NCI-H1092 (cell line): Measurements from ENCODE around the gene RSL24D1.
"Not testable (repeated sequence)": the region's sequence is repeated elsewhere in the genome, so short reads cannot be mapped to it uniquely, and the experiment has no call there.

ENCODE experiments used
- DNase-seq: peaks from one replicate; lab custom pipeline; 2025; lab: John Stamatoyannopoulos, UW

The RSL24D1 gene

GRCh38 chr15:55204464-55204863 is 7.7 kb upstream of the RSL24D1 start:
- DNase-seq: no peak

GRCh38 chr15:55202206-55202605 is 5.5 kb upstream of the RSL24D1 start:
- no peak for DNase-seq

- no peak for DNase-seq
Observed at GRCh38 chr15:55198706-55199105, 2.0 kb upstream of the RSL24D1 start.

DNA sequence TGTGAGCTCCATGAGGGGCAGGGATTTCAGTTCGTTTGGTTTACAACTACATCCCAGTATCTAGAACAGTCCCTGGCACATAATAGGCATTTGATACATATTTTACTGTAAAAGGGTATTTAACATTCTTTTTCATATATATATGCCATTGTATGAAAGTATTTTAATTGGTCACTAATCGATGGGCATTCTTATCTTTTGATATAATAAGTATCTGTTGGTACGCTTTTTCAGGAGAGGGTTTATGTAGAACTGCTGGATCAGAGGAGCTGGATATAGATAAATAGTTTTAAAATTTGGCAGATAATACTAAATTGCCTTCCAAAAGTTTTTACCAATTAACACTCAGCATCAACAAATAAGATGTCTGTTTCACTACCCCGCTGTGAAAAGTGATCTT is 978 bp upstream of the RSL24D1 start:
- DNase-seq: no peak

- DNase-seq: no peak
Observed at GRCh38 chr15:55197362-55197705, 593 bp upstream of the RSL24D1 start.

GRCh38 chr15:55195996-55196395 is 745 bp downstream of the RSL24D1 start:
- no peak for DNase-seq

DNA sequence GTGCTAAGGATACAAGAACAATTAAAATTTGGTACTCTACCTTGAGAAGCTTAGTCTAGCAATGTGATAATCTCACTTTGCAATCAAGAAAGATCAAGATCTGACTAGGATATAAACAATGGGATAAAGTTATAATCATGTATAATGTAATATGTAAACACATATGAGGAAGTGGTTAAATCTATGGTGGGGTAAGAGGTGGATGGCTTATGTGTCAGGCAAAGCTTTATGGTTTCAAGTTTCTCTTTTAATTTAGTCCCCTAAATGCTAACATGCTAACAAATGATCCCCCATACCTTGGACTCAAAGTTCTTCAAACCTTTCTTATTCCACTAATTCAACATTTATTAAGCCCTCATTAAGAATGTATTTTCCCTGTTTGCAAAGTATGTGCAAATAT is 2.5 kb downstream of the RSL24D1 start:
- no peak for DNase-seq

- no peak for DNase-seq
Observed at GRCh38 chr15:55186331-55186730, 10.4 kb downstream of the RSL24D1 start.

DNA sequence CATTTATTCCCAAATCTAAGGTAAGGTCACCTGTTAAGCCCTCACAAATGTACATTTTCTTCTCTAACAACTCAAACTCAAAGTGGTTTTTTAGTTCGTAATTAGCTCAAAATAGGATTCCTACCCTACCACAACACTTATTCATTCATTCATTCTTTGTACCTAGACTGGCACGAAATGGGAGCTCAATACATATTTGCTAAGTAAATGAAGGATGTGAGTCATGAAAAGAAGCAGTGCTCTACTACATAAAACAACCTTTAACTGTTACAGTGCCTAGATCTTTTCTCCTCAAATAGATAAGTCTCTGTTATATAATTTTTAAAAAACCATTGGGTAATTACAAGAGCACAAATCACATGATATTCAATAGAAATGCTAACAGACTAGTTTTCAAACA is 13.1 kb downstream of the RSL24D1 start:
- no peak for DNase-seq

DNA sequence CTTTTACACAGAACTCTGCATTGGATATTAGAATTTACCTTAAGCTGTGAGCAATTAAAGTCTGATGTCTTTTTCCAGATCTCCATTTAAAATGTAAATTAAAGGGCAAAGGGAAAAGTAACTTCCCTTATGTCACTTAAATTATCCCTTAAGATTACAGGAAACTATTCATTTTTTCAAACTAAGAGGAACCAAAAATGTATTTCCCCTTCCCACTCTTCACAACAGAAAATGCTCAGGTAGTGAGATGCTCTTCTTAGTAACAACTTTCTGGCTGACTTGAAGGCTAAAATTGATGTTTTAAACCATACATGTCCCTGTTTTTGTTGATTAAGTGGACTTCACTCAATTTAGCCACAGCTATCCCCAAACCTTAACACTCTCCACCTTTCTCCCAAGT is 17.6 kb downstream of the RSL24D1 start:
- DNase-seq: no peak

- no peak for DNase-seq
Observed at GRCh38 chr15:55170361-55170760, 26.4 kb downstream of the RSL24D1 start.

GRCh38 chr15:55168350-55168974 is 28.3 kb downstream of the RSL24D1 start:
- peak; percentile 1 for DNase-seq

DNA sequence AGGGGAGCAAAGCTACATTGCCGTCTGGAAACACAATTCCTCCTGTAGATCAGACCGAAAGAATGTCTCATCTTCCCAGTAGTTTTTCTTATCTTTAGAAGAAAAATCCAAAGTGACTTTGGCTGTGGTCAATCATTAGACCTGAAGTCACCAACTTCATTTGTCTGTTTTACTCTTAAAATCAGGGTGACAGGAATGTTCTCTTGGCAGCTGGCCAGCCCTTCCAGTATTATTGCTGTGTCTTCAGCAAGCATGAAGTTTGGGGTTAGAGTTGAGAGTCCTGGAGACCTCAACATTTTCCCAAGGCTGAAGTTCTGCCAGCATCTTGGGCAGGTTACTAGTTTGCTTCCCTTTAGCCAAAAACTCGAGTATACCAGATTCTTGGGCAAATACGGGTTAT is 32.5 kb downstream of the RSL24D1 start:
- no peak for DNase-seq

DNA sequence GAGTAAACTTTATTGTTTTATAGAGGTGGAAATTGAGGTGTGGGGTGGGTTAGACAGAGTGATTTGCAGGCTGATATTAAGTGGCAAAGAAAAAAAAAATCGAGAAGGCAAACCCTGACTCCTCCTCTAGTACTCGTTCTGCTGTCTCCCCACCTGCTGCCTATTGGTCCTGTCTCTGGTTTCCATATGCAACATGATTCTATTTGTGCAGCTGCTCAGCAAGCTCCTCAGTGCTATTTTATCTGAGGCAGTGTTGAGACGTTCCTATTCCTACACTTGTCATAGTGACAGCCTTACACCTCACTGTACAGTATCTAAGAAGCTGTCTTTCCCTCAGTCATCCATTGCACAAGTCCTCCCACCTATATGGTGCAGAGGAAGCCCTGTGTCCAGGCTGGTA is 45.1 kb downstream of the RSL24D1 start:
- DNase-seq: peak; percentile 21

GRCh38 chr15:55143132-55143531 is 53.6 kb downstream of the RSL24D1 start:
- not testable (repeated sequence) for DNase-seq

DNA sequence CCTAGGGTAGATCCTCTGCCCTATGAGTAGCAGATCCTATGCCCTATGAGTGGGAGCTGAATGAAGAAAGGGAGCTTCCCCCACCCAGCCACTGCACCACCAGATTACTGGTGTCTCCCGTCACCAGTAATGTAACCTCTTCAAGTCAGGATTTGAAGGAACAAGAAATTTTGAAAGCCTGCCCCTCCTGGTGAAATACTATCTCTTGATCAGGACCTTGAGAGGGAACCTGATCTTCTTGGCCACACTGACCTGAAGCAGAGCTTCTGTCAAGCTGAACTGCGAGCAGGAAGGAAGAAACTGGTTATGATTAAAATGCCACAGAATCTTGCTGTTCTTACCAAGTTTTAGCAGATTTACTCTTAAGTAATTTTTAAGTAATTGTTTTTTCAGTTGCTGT is 62.8 kb downstream of the RSL24D1 start:
- DNase-seq: no peak

DNA sequence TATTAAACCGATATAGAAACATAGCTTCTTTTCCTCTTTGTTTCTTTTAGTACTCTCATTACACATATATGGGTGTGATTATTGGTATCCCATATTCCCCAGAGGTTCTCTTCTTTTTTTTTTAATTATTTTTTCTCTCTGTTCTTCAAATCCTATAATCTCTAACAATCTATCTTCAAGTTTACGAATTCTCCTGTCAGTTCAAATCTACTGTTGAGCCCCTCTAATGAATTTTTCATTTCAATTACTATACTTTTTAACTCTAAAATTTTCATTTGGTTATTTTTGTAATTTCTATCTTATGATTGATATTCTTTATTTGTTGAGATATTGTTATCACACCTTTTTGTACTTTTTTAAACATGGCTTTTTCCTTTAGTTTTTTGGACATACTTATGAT is 64.1 kb downstream of the RSL24D1 start:
- DNase-seq: no peak
